MM.1S (cell line): ENCODE results near the gene DNAH8.

ENCODE experiments used
- CTCF ChIP-seq: fragments of 300-600 bp; sonication (generic); IDR thresholded peaks from 2 replicates; pipeline ENCODE4 v1.5.1; 2016; ENCODE audit warnings: antibody characterized with exemption, low read length, mixed read lengths
- EZH2 ChIP-seq: fragments of 300-600 bp; sonication (generic); optimal IDR thresholded peaks from 2 replicates; pipeline ENCODE3; 2017; ENCODE audit warnings: low read depth, mild to moderate bottlenecking, antibody characterized with exemption, low read length, mixed read lengths
- EZH2phosphoT487 ChIP-seq: fragments of 300-600 bp; sonication (generic); IDR thresholded peaks from 2 replicates; pipeline ENCODE4 v1.6.1; 2018; ENCODE audit warnings: antibody characterized with exemption, low read length

DNA sequence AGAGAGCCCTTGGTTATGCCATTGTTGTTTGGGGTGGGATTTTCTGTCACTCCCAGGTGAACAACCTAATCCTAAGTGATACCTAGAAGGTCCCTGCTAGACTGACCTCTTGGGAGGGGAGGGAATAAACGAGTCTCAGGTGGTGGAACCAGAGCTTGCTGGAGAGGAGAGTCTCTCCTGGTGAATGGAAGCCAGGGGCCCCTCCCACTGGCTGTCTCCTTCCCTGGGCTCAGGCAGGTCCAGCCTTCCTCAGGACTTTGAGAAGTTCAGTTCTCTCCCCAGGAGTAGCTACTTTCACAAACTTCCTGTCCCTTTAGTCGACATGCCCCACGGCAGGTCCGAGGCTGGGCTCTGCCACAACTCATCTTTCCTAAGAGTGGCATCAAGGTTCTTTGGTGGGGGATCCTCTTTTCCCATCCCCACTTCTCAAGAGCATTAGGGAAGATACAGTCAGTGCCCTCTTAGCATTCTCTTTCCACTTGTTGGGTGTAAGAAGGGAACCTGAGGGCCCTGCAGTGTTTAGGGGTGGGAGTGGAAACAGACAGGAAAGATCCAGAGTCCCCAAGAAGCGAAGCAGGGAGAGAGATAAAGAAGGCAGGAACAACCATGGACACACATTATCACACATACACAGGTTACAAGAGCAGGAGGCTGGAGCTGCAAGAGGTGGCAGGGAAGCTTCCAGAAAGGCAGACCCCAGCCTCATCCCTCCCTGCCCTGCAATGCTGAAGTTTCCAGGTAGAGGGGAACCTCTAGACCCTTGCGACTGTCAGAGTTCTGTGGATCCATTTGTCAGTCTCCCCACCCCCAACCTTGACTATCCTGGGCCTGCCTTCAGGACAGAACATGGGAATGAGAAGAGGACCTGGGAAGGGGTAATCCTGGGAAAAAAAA, 332.6 kb downstream of the DNAH8 start:
- TF ChIP-seq CTCF, result no peak
- no peak for TF ChIP-seq EZH2
- no peak for TF ChIP-seq EZH2phosphoT487
